Left lung (tissue), 10 donors: ENCODE results near the gene EIF4G3. TPM values are rescaled to one million over a fixed set of nuclear protein-coding genes. Genes with fewer than 3 reads are reported as not detected.

Source experiments
- ATAC-seq: fragments of 200-7000 bp; cut with Tn5 transposase; one replicate; pipeline ENCODE4 v1.9.1; 2020; ENCODE audit warnings: moderate library complexity
- DNase-seq, 4 donors: peaks; one replicate each; pipeline ENCODE4 v3.0.0-alpha.2; 2013 to 2020
- H3K27ac ChIP-seq, 2 donors: fragments of 200-600 bp; sonication (generic) in 1 of 2; one replicate each; pipeline versions ENCODE4 v1.5.0 to v1.8.0; 2020 to 2021
- H3K27me3 ChIP-seq, 2 donors: fragments of 200-600 bp; sonication (generic) in 1 of 2; one replicate each; pipeline versions ENCODE4 v1.5.0 to v1.8.0; 2020 to 2021
- H3K36me3 ChIP-seq, 2 donors: fragments of 200-600 bp; sonication (generic) in 1 of 2; one replicate each; pipeline versions ENCODE4 v1.5.0 to v1.8.0; 2020 to 2021
- H3K4me1 ChIP-seq, 2 donors: fragments of 200-600 bp; one replicate each; pipeline ENCODE4 v1.8.0; 2021
- H3K4me3 ChIP-seq, 2 donors: fragments of 200-600 bp; sonication (generic) in 1 of 2; one replicate each; pipeline versions ENCODE4 v1.5.0 to v1.8.0; 2020 to 2021; ENCODE audit warnings: mild to moderate bottlenecking in 1 of 2
- H3K9me3 ChIP-seq, 2 donors: fragments of 200-600 bp; sonication (generic) in 1 of 2; one replicate each; pipeline versions ENCODE4 v1.5.0 to v1.8.0; 2020 to 2021
- CTCF ChIP-seq, 2 donors: fragments of 200-600 bp; sonication (generic) in 1 of 2; IDR thresholded peaks; one replicate each; pipeline versions ENCODE4 v1.5.0 to v1.8.0; 2021; ENCODE audit warnings: antibody characterized with exemption in 2 of 2
- intact Hi-C, 2 donors: fragments of 100-400 bp; cut with DNase I; formaldehyde crosslinking; loops; one replicate each; pipeline versions ENCODE4 v1.11.2 to v1.14.2; 2022
- polyA plus RNA-seq, 6 donors: library from polyadenylated mRNA; unstranded; fragments of 120-200 nt; gene quantifications; one replicate each; pipeline ENCODE4 v1.2.1, GENCODE V29; 2013; ENCODE audit not compliant: insufficient read length in 6 of 6
- total RNA-seq, 2 donors: library from RNA; stranded (reverse); fragmentation: NEBNext Ultra II Directional; extraction: Animal tissue kit (Norgen Biotek cat#: 25700); gene quantifications; one replicate each; pipeline ENCODE4 v1.2.1, GENCODE V29; 2021
- donor health status: DM: no; HTN: yes; CAD: no.
- donor health status: DM: no; HTN: no; CAD: no.

EIF4G3 gene
- total and polyA plus RNA-seq, 8 donors = 54.6 to 67.9 (median 61.7) TPM

- ATAC-seq = peak; percentile 67
These were observed 328.5 kb downstream of the EIF4G3 start for GRCh38 chr1:20848162-20848561.

DNA sequence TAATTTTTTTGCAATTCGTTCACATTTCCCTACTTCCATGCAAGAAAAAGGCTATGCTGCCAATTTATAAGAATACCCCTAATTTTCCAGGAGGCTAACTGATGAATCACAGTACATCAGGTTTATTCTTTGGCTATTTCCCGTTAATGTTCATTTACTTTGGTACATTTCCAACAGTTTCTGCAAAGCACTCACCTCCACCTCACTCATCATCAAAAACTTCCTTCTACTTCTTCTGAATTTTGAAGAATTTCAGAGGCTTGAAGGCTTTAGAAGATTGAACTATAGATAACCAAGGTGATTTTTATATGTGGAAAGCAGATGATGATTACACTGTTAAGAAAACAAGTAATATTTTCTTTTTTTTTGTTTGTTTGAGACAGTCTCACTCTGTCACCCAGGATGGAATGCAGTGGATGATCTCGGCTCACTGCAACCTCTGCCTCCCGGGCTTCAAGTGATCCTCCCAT lies 329.1 kb downstream of the EIF4G3 start:
- no peak for TF ChIP-seq CTCF (IDR thresholded peaks at IDR 0.05)
- H3K9me3 ChIP-seq = no peaks in the 10 kb centered on the region
- DNase-seq (no peak), ATAC-seq (peak; percentile 74)
- H3K4me1 ChIP-seq = no peaks in the 10 kb centered on the region
- H3K36me3 ChIP-seq = peaks cover 0 to 82% of the 10 kb centered on the region in 2 donors
- peak overlapping the region in 1 of 2 donors; percentile 37 for H3K27ac ChIP-seq
- no peak overlapping the region for H3K4me3 ChIP-seq
- H3K27me3 ChIP-seq = no peaks in the 10 kb centered on the region
- intact Hi-C loops = no loop called here

More at GRCh38 chr1:20848162-20848561, 328.5 kb downstream of the EIF4G3 start:
- Histone ChIP-seq H3K4me3 (no peak overlapping the region), H3K4me1 (no peaks in the 10 kb centered on the region), H3K27ac (peak overlapping the region in 1 of 2 donors; percentile 37), H3K9me3 (no peaks in the 10 kb centered on the region), H3K36me3 (peaks cover 0 to 85% of the 10 kb centered on the region in 2 donors), H3K27me3 (no peaks in the 10 kb centered on the region)
- no peak for TF ChIP-seq CTCF (IDR thresholded peaks at IDR 0.05)
- no peak for DNase-seq
- intact Hi-C loops = no loop called here

GRCh38 chr1:20846461-20847374 lies 330.0 kb downstream of the EIF4G3 start:
- TF ChIP-seq CTCF (IDR thresholded peaks at IDR 0.05) = no peak
- peaks cover 0 to 75% of the 10 kb centered on the region in 2 donors for H3K36me3 ChIP-seq
- H3K27me3 ChIP-seq = no peaks in the 10 kb centered on the region
- H3K4me1 ChIP-seq = no peaks in the 10 kb centered on the region
- no peaks in the 10 kb centered on the region for H3K9me3 ChIP-seq
- H3K27ac ChIP-seq = no peak overlapping the region
- intact Hi-C loops = no loop called here
- no peak for ATAC-seq
- H3K4me3 ChIP-seq = no peak overlapping the region
- no peak for DNase-seq

DNA sequence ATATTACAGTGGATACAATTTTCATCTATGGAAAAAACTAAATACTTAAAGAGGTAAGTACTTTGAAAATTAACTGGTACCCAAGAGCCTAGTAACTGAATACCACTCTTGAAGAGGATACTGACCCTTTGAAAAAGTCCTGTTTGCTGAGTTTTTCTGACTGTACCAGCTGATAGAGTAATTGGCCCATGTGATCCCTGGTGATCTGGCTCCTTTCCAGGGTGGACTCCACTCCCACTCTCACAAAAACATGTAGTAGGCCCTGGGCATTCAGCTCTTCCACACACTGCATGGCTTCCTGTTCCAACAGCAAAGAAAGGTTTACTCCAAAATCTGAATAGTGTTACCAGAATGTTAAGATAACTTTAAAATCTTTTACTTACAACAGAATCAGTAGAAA lies 336.0 kb downstream of the EIF4G3 start:
- DNase-seq (no peak), ATAC-seq (no peak)
- Histone ChIP-seq H3K27me3 (no peaks in the 10 kb centered on the region), H3K4me1 (peaks cover 0 to 6% of the 10 kb centered on the region in 2 donors), H3K4me3 (no peak overlapping the region), H3K27ac (no peak overlapping the region), H3K36me3 (peaks cover 0 to 50% of the 10 kb centered on the region in 2 donors), H3K9me3 (no peaks in the 10 kb centered on the region)
- intact Hi-C loops = no loop called here
- TF ChIP-seq CTCF (IDR thresholded peaks at IDR 0.05) = no peak

DNA sequence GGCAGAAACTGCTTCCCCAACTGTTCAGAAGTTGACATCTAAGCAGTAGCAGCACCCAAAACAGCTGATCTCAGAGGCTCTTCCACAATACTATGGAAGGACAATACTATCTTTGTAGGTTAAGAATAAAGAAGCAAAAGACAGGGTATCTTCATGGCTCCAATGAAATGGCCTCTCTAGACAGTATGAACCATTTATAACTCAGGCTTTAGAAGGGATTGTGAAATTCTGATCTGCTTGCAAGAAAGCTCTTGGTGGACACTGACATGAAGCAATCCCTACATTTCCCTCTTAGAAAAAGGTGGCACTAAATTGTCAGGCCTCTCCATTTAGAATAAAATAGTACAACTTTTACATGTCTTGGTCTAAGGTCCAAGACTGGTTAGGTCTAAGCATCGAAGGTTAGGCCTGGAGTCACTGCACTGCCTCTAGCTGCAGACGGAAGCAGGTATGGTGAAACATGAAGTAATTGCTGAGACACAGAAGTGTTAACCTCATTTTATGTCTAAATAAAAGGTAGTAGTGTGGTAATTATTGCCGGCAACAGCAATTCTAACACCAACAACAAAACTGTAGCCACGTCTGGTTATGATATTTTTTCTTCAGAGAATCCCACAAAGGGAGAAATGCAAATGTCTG lies 339.0 kb downstream of the EIF4G3 start:
- Histone ChIP-seq H3K36me3 (peaks cover 0 to 38% of the 10 kb centered on the region in 2 donors), H3K27me3 (no peaks in the 10 kb centered on the region), H3K9me3 (no peaks in the 10 kb centered on the region), H3K4me1 (peaks cover 0 to 6% of the 10 kb centered on the region in 2 donors), H3K27ac (peak overlapping the region in 1 of 2 donors; percentile 57), H3K4me3 (no peak overlapping the region)
- intact Hi-C loops = no loop called here
- no peak for DNase-seq
- no peak for ATAC-seq
- TF ChIP-seq CTCF (IDR thresholded peaks at IDR 0.05) = no peak
